ENCODE data around the gene HLA-DMA.
"Not testable (repeated sequence)": the region's sequence is repeated elsewhere in the genome, so short reads cannot be mapped to it uniquely, and the experiment has no call there.

HLA-DMA gene

GRCh38 chr6:32954986-32955802 lies 2.3 kb upstream of the HLA-DMA start:
- no peak for DNase-seq (ENCODE audit: low spot score)

GRCh38 chr6:32954267-32954666 lies 1.4 kb upstream of the HLA-DMA start:
- no peak for DNase-seq (ENCODE audit: low spot score)

GRCh38 chr6:32953775-32954174 lies 878 bp upstream of the HLA-DMA start:
- DNase-seq (ENCODE audit: low spot score), result no peak

GRCh38 chr6:32950449-32950848 lies 2.4 kb downstream of the HLA-DMA start:
- DNase-seq (ENCODE audit: low spot score), result no peak

GRCh38 chr6:32950010-32950409 lies 2.9 kb downstream of the HLA-DMA start:
- DNase-seq (ENCODE audit: low spot score), result no peak

- DNase-seq (ENCODE audit: low spot score), result no peak
Observed at GRCh38 chr6:32949113-32949512, 3.8 kb downstream of the HLA-DMA start.

GRCh38 chr6:32947552-32948465 lies 5.1 kb downstream of the HLA-DMA start:
- peak; percentile 55 for DNase-seq (ENCODE audit: low spot score)

GRCh38 chr6:32946893-32947292 lies 6.0 kb downstream of the HLA-DMA start:
- DNase-seq (ENCODE audit: low spot score), result no peak

GRCh38 chr6:32945953-32946352 lies 6.9 kb downstream of the HLA-DMA start:
- DNase-seq (ENCODE audit: low spot score), result no peak

GRCh38 chr6:32945108-32945760 lies 7.7 kb downstream of the HLA-DMA start:
- no peak for DNase-seq (ENCODE audit: low spot score)

- DNase-seq (ENCODE audit: low spot score), result no peak
Observed at GRCh38 chr6:32943864-32944649, 8.8 kb downstream of the HLA-DMA start.

GRCh38 chr6:32942555-32943123 lies 10.3 kb downstream of the HLA-DMA start:
- not testable (repeated sequence) for DNase-seq (ENCODE audit: low spot score)

- DNase-seq (ENCODE audit: low spot score), result no peak
Observed at GRCh38 chr6:32941214-32941768, 11.6 kb downstream of the HLA-DMA start.

GRCh38 chr6:32940656-32941213 lies 12.2 kb downstream of the HLA-DMA start, which contains the start of gene HLA-DMB:
HLA-DMB (minus strand) TSS chr6:32941028; CDS start chr6:32940807, 221 bp downstream.
- peak; percentile 75 for DNase-seq (ENCODE audit: low spot score)

GRCh38 chr6:32938494-32938893 lies 14.4 kb downstream of the HLA-DMA start:
- DNase-seq (ENCODE audit: low spot score), result no peak

GRCh38 chr6:32937230-32937633 lies 15.7 kb downstream of the HLA-DMA start:
- no peak for DNase-seq (ENCODE audit: low spot score)

GRCh38 chr6:32936239-32937152 lies 16.4 kb downstream of the HLA-DMA start:
- no peak for DNase-seq (ENCODE audit: low spot score)

- no peak for DNase-seq (ENCODE audit: low spot score)
Observed at GRCh38 chr6:32935551-32936238, 17.2 kb downstream of the HLA-DMA start.

- DNase-seq (ENCODE audit: low spot score), result peak; percentile 59
Observed at GRCh38 chr6:32933661-32934085, 19.2 kb downstream of the HLA-DMA start.
